Ovary (tissue), 3 donors: ENCODE results near the gene CACNA1A.

Experiments
- EP300 ChIP-seq: sonication (generic); formaldehyde crosslinking; IDR thresholded peaks from one replicate; pipeline ENCODE4 v1.6.1; 2017; ENCODE audit warnings: antibody characterized with exemption
- TF ChIP-seq, protein P1 (sequence below), 3 donors: fragments of 450-650 bp in 2 of 3; fragments of 200-600 bp in 1 of 3; IDR thresholded peaks; one replicate each; pipeline versions ENCODE4 v1.5.1 to v1.8.0; 2016 to 2022; ENCODE audit warnings: antibody characterized with exemption in 3 of 3, mild to moderate bottlenecking in 1 of 3
- donor health status: DM: no; HTN: no; CAD: no.

DNA sequence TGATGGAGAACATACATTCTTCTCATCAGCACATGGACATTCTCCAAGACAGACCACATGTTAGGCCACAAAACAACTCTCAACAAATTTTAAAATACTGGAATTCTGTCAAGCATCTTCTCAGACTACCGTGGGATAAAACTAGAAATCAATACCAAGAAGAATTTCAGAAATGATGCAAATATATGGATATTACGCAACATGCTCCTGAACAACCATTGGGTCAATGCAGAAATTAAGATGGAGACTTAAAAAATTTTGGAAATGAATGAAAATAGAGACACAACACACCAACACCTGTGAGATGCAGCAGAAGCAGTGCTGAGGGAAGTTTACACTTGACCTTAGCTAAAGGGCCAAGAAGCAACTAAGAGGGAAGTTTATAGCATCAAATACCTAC, 162.8 kb downstream of the CACNA1A start:
- TF ChIP-seq, protein P1, sequence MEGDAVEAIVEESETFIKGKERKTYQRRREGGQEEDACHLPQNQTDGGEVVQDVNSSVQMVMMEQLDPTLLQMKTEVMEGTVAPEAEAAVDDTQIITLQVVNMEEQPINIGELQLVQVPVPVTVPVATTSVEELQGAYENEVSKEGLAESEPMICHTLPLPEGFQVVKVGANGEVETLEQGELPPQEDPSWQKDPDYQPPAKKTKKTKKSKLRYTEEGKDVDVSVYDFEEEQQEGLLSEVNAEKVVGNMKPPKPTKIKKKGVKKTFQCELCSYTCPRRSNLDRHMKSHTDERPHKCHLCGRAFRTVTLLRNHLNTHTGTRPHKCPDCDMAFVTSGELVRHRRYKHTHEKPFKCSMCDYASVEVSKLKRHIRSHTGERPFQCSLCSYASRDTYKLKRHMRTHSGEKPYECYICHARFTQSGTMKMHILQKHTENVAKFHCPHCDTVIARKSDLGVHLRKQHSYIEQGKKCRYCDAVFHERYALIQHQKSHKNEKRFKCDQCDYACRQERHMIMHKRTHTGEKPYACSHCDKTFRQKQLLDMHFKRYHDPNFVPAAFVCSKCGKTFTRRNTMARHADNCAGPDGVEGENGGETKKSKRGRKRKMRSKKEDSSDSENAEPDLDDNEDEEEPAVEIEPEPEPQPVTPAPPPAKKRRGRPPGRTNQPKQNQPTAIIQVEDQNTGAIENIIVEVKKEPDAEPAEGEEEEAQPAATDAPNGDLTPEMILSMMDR (IDR thresholded peaks at IDR 0.05), result no peak
- no peak for TF ChIP-seq EP300
